K562 (cell line): ENCODE measurements around the gene CNKSR3. TPM values are rescaled to one million over a fixed set of nuclear protein-coding genes. Genes with fewer than 3 reads are reported as not detected.

Experiments used
- ATAC-seq: fragments of 200-7000 bp; cut with Tn5 transposase; 3 replicates; pipeline ENCODE4 v1.9.1; 2020; ENCODE audit warnings: moderate library complexity
- BruUV-seq: library from RNA; stranded (reverse); fragments of 400-500 nt; replicated peaks from 2 replicates; lab custom pipeline; 2021; lab: Mats Ljungman, UMichigan
- CTCF ChIA-PET: fragments of 300-600 bp; formaldehyde crosslinking; extraction: SDS; loops from one replicate; lab custom pipeline; 2021; ENCODE audit warnings: low intra/inter-chr PET ratio; lab: Yijun Ruan, JAX
- POLR2A ChIA-PET: fragments of 300-600, 350-650 bp; sonication (Branson Sonifier 250); formaldehyde crosslinking; extraction: SDS; loops from one replicate; lab custom pipeline; 2021; ENCODE audit warnings: antibody characterized with exemption, inconsistent platforms; lab: Yijun Ruan, JAX
- DNase-seq, 4 experiments: peaks; one replicate each; pipeline versions ENCODE4 v3.0.0 to v3.0.0-alpha.2; 2011 to 2018; ENCODE audit warnings: low spot score in 3 of 4, mixed read lengths in 3 of 4; ENCODE audit errors: extremely low read depth in 1 of 4
- FAIRE-seq: peaks from 2 replicates; lab custom pipeline; 2011; peaks lifted over from hg19 to GRCh38; lab: Jason Lieb, UNC
- H2AFZ ChIP-seq: 2 replicates; pipeline ENCODE4 v1.6.0; 2011; ENCODE audit warnings: low read depth, low read length, control low read depth, inconsistent platforms
- H3K27ac ChIP-seq: fragments of 200-600 bp; 3 replicates; pipeline ENCODE4 v1.8.0; 2011; ENCODE audit warnings: low read depth, mild to moderate bottlenecking, control low read depth, inconsistent platforms, low read length, moderate library complexity, mixed read lengths; ENCODE audit errors: extremely low read depth
- H3K27me3 ChIP-seq, 2 experiments: fragments of 300-600 bp in 1 of 2; 2 replicates in 1 of 2; 3 replicates in 1 of 2; pipeline versions ENCODE4 v1.6.0 to v1.8.0; 2011; ENCODE audit warnings: inconsistent platforms in 2 of 2, low read length in 2 of 2, mild to moderate bottlenecking in 1 of 2, mixed read lengths in 1 of 2, moderate library complexity in 1 of 2; ENCODE audit not compliant: control insufficient read depth in 2 of 2, insufficient read depth in 2 of 2
- H3K36me3 ChIP-seq: fragments of 300-600 bp; 3 replicates; pipeline ENCODE4 v1.8.0; 2011; ENCODE audit warnings: mild to moderate bottlenecking, low read length, inconsistent platforms; ENCODE audit not compliant: control insufficient read depth, insufficient read depth
- H3K4me1 ChIP-seq, 2 experiments: fragments of 200-600 bp in 1 of 2; replicated peaks in 1 of 2; 2 replicates in 1 of 2; 3 replicates in 1 of 2; pipeline versions ENCODE4 v1.5.1 to v1.8.0; 2011; ENCODE audit warnings: inconsistent platforms in 2 of 2, low read length in 2 of 2, mild to moderate bottlenecking in 1 of 2, mixed read lengths in 1 of 2, moderate library complexity in 1 of 2; ENCODE audit not compliant: control insufficient read depth in 2 of 2, insufficient read depth in 2 of 2
- H3K4me2 ChIP-seq: 2 replicates; pipeline ENCODE4 v1.6.1; 2011; ENCODE audit warnings: low read length, control low read depth, inconsistent platforms, mixed read lengths; ENCODE audit not compliant: insufficient read depth
- H3K4me3 ChIP-seq: fragments of 200-600 bp; sonication (generic), shearing (Covaris generic); 2 replicates; pipeline ENCODE4 v1.5.1; 2016; ENCODE audit warnings: control low read depth, inconsistent platforms
- H3K79me2 ChIP-seq: fragments of 200-600 bp; 3 replicates; pipeline ENCODE4 v1.8.0; 2011; ENCODE audit warnings: low read length, inconsistent platforms; ENCODE audit not compliant: control insufficient read depth, insufficient read depth
- H3K9ac ChIP-seq, 2 experiments: 2 replicates each; pipeline versions ENCODE4 v1.6.0 to v1.6.1; 2011; ENCODE audit warnings: low read depth in 2 of 2, low read length in 2 of 2, control low read depth in 1 of 2, inconsistent platforms in 1 of 2, mild to moderate bottlenecking in 1 of 2, mixed read lengths in 1 of 2; ENCODE audit not compliant: insufficient read depth in 1 of 2
- H3K9me1 ChIP-seq: one replicate; pipeline ENCODE4 v1.6.0; 2011; ENCODE audit warnings: inconsistent platforms, mild to moderate bottlenecking, low read length, moderate library complexity; ENCODE audit not compliant: control insufficient read depth, insufficient read depth
- H3K9me3 ChIP-seq: replicated peaks from 2 replicates; pipeline ENCODE4 v1.5.1; 2011; ENCODE audit warnings: low read depth, low read length, inconsistent platforms; ENCODE audit not compliant: control insufficient read depth, insufficient read depth
- H4K20me1 ChIP-seq: replicated peaks from 2 replicates; pipeline ENCODE4 v1.6.1; 2011; ENCODE audit warnings: low read length, inconsistent platforms, mixed read lengths; ENCODE audit not compliant: control insufficient read depth, insufficient read depth
- AFF4 ChIP-seq: sonication (generic); formaldehyde crosslinking; IDR thresholded peaks from 2 replicates; pipeline ENCODE4 v1.8.0; 2023; ENCODE audit warnings: mild to moderate bottlenecking, missing genetic modification reagents
- FOXO4 ChIP-seq: fragments of 450-650 bp; formaldehyde crosslinking; IDR thresholded peaks from 2 replicates; pipeline ENCODE4 v1.4.0; 2020; ENCODE audit warnings: mild to moderate bottlenecking, moderate library complexity
- PHB ChIP-seq: fragments of 250-450 bp; sonication (Bioruptor Pico); IDR thresholded peaks from 2 replicates; pipeline ENCODE4 v1.5.0; 2021
- SIX5 ChIP-seq, 2 experiments: IDR thresholded peaks; 2 replicates each; pipeline ENCODE4 v1.6.1; 2011; ENCODE audit warnings: low read length in 2 of 2, borderline replicate concordance in 1 of 2, low read depth in 1 of 2, mild to moderate bottlenecking in 1 of 2, moderate library complexity in 1 of 2; ENCODE audit not compliant: insufficient read depth in 1 of 2
- SOX6 ChIP-seq: fragments of 450-650 bp; IDR thresholded peaks from 2 replicates; pipeline ENCODE4 v1.6.1; 2014; ENCODE audit warnings: mild to moderate bottlenecking
- ZFX ChIP-seq: sonication (generic); formaldehyde crosslinking; IDR thresholded peaks from 2 replicates; pipeline ENCODE4 v1.8.0; 2022; ENCODE audit warnings: mild to moderate bottlenecking, missing genetic modification reagents, moderate library complexity
- ZNF384 ChIP-seq: IDR thresholded peaks from 2 replicates; pipeline ENCODE4 v1.6.1; 2012; ENCODE audit warnings: low read depth, low read length, improper control_type of control experiment
- ZNF551 ChIP-seq: fragments of 250-450 bp; sonication (Bioruptor Pico); IDR thresholded peaks from 2 replicates; pipeline ENCODE4 v1.5.0; 2021; ENCODE audit warnings: mild to moderate bottlenecking, moderate library complexity
- WGBS: fragments of 100-300 bp; shearing (Covaris generic); methylation state at CpG from one replicate; pipeline ENCODE4 v1.1.6; 2016; ENCODE audit warnings: low coverage, mixed read lengths; ENCODE audit not compliant: insufficient coverage; ENCODE audit errors: missing lambda C conversion rate; 5-methylcytosine and 5-hydroxymethylcytosine counted together
- in situ Hi-C: fragments of 300-500 bp; cut with MboI; formaldehyde crosslinking; loops from 4 replicates; pipeline ENCODE4 v1.15.0; 2018; ENCODE audit warnings: inconsistent platforms, mixed read lengths
- intact Hi-C: fragments of 100-400 bp; cut with micrococcal nuclease; formaldehyde crosslinking; loops from 2 replicates; pipeline ENCODE4 v1.14.2; 2022
- polyA plus RNA-seq, 8 experiments: library from polyadenylated mRNA; depleted of rRNA in 4 of 8; stranded (reverse) in 5 of 8; unstranded in 3 of 8; fragments of >200 nt; fragmentation: Nextera tagmentation in 2 of 8; fragmentation: Illumina TruSeq in 1 of 8; extraction: Ambion mirVana in 2 of 8; extraction: Trizol in 1 of 8; gene quantifications; 2 replicates each; pipeline versions ENCODE4 v1.2.1 to v1.2.3, GENCODE V29; 2011 to 2014; ENCODE audit warnings: inconsistent platforms in 1 of 8, missing spikeins in 1 of 8
- total RNA-seq, 7 experiments: library from RNA; depleted of rRNA in 6 of 7; stranded (reverse); fragments of >200 nt in 6 of 7; fragmentation: Illumina TruSeq in 2 of 7; extraction: Trizol in 2 of 7; gene quantifications; 2 replicates each; pipeline versions ENCODE4 v1.2.1 to v1.2.3, GENCODE V29; 2011 to 2021; ENCODE audit warnings: low replicate concordance in 1 of 7

Gene CNKSR3
- total and polyA plus RNA-seq, 9 of the 15 experiments (the other 6 are each of a cell fraction or from before 2014, with no cell fraction given): 4.5 to 29.6 (median 9.5) TPM

GRCh38 chr6:154503658-154504057 is 6.8 kb downstream of the CNKSR3 start:
- Histone ChIP-seq H3K79me2 (peaks cover 92% of the 10 kb centered on the region), H3K4me3 (no peak overlapping the region), H3K27me3 (no peaks in the 10 kb centered on the region), H3K4me1 (peaks cover 5 to 11% of the 10 kb centered on the region in 2 experiments; a peak in 4 of 5 replicates), H3K27ac (no peak overlapping the region), H3K4me2 (no peak overlapping the region), H2AFZ (no peak overlapping the region), H3K9me1 (no peaks in the 10 kb centered on the region), H3K36me3 (peaks cover 34% of the 10 kb centered on the region), H4K20me1 (no peaks in the 10 kb centered on the region; the same call in 1 of the 2 replicates), H3K9me3 (no peaks in the 10 kb centered on the region), H3K9ac (no peak overlapping the region)
- no peak for DNase-seq
- intact Hi-C loops: loop anchor here (5.0 kb wide), 1 partner anchor 66 kb away; no protein-coding TSS in a partner anchor
- BruUV-seq: no TSS peak
- TF ChIP-seq PHB (CRISPR knock-in tag): no peak
- 0 out of 2 replicates have a peak, but pooled peaks have one; percentile 9 for TF ChIP-seq ZFX
- POLR2A ChIA-PET: interaction anchor here (0.7 to 1.6 kb wide), 4 partner anchors 10 to 17 kb away, joined by 3 to 15 read pairs (median 5); no protein-coding TSS in a partner anchor
- 75% methylated on average over 5 of the region's 5 CpGs for WGBS
- no peak for FAIRE-seq
- ATAC-seq: no peak
- in situ Hi-C loops: loop anchor here (25.0 kb wide), 1 partner anchor 1516 kb away; the partner anchor contains the start of gene FBXO5
- CTCF ChIA-PET: interaction anchor here (0.5 kb wide), 1 partner anchor 9 kb away, joined by 3 read pairs; no protein-coding TSS in a partner anchor

- WGBS: 89% methylated on average over 7 of the region's 7 CpGs
- Histone ChIP-seq H3K9me3 (no peaks in the 10 kb centered on the region), H2AFZ (no peak overlapping the region), H3K27me3 (no peaks in the 10 kb centered on the region), H3K4me1 (peaks cover 5 to 6% of the 10 kb centered on the region in 2 experiments; a peak in 4 of 5 replicates), H4K20me1 (no peaks in the 10 kb centered on the region; the same call in 1 of the 2 replicates), H3K9ac (peak overlapping the region in 1 of 2 experiments; percentile 32; a peak in 1 of 4 replicates), H3K9me1 (no peaks in the 10 kb centered on the region), H3K27ac (no peak overlapping the region), H3K4me3 (no peak overlapping the region), H3K79me2 (peaks cover 92% of the 10 kb centered on the region), H3K4me2 (no peak overlapping the region), H3K36me3 (peaks cover 31% of the 10 kb centered on the region)
- DNase-seq (no peak), FAIRE-seq (no peak), ATAC-seq (no peak)
- POLR2A ChIA-PET: interaction anchor here (0.7 to 1.6 kb wide), 2 partner anchors 10 to 11 kb away, joined by 3 to 5 read pairs; no protein-coding TSS in a partner anchor
- in situ Hi-C loops (loop anchor here (25.0 kb wide), 1 partner anchor 1515 kb away; the partner anchor contains the start of gene FBXO5), intact Hi-C loops (loop anchor here (5.0 kb wide), 1 partner anchor 65 kb away; no protein-coding TSS in a partner anchor)
- CTCF ChIA-PET: no interaction called here
- no TSS peak for BruUV-seq
- TF ChIP-seq ZNF384 (no peak), SIX5 (IDR thresholded peaks at IDR 0.05; ENCODE audit: borderline replicate concordance in 1 of 2, insufficient read depth in 1 of 2, low read depth in 1 of 2, low read length in 2 of 2) (no peak), AFF4 (no peak), FOXO4 (CRISPR knock-in tag) (no peak), ZNF551 (CRISPR knock-in tag) (no peak), SOX6 (no peak)
Observed at GRCh38 chr6:154502553-154502952, 7.9 kb downstream of the CNKSR3 start.
